Sigmoid colon (tissue), 7 donors: ENCODE measurements around the gene CRISP3. TPM values are rescaled to one million over a fixed set of nuclear protein-coding genes. Genes with fewer than 3 reads are reported as not detected.

Experiments used
- DNase-seq: peaks from one replicate; pipeline ENCODE4 v3.0.0-alpha.2; 2019
- H3K27ac ChIP-seq, 4 donors: fragments of 200-600 bp; sonication (generic); one replicate each; pipeline ENCODE4 v1.5.1; 2016 to 2019; ENCODE audit warnings: mild to moderate bottlenecking in 1 of 4
- H3K27me3 ChIP-seq, 3 donors: fragments of 200-600 bp; sonication (generic); one replicate each; pipeline ENCODE4 v1.5.1; 2019; ENCODE audit warnings: mild to moderate bottlenecking in 1 of 3
- H3K36me3 ChIP-seq, 4 donors: fragments of 200-600 bp; sonication (generic); one replicate each; pipeline ENCODE4 v1.5.1; 2016 to 2019
- H3K4me1 ChIP-seq, 4 donors: fragments of 200-600 bp; sonication (generic); one replicate each; pipeline ENCODE4 v1.5.1; 2017 to 2019
- H3K4me3 ChIP-seq, 4 donors: fragments of 200-600 bp; sonication (generic); one replicate each; pipeline ENCODE4 v1.5.1; 2017 to 2019; ENCODE audit warnings: mild to moderate bottlenecking in 2 of 4, moderate library complexity in 1 of 4
- H3K9me3 ChIP-seq, 4 donors: fragments of 200-600 bp in 3 of 4; sonication (generic) in 3 of 4; one replicate each; pipeline versions ENCODE4 v1.5.1 to v1.6.1; 2013 to 2019
- CTCF ChIP-seq, 4 experiments: fragments of 450-650 bp in 3 of 4; fragments of 200-600 bp in 1 of 4; IDR thresholded peaks; one replicate each; pipeline ENCODE4 v1.5.1; 2016 to 2019; ENCODE audit warnings: antibody characterized with exemption in 4 of 4, mild to moderate bottlenecking in 3 of 4, moderate library complexity in 2 of 4
- EP300 ChIP-seq, 4 donors: sonication (generic); formaldehyde crosslinking; IDR thresholded peaks; one replicate each; pipeline ENCODE4 v1.6.1; 2017; ENCODE audit warnings: antibody characterized with exemption in 4 of 4
- POLR2A ChIP-seq, 2 donors: fragments of 450-650 bp; IDR thresholded peaks; one replicate each; pipeline ENCODE4 v1.6.1; 2016; ENCODE audit warnings: antibody characterized with exemption in 2 of 2, mild to moderate bottlenecking in 2 of 2, moderate library complexity in 2 of 2
- POLR2AphosphoS5 ChIP-seq, 4 donors: sonication (generic); formaldehyde crosslinking; IDR thresholded peaks; one replicate each; pipeline ENCODE4 v1.6.1; 2017; ENCODE audit warnings: antibody characterized with exemption in 4 of 4
- WGBS, 2 donors: extraction: QIAGEN DNeasy Blood & Tissue Kit; methylation state at CpG; one replicate each; pipeline ENCODE4 v1.1.7; 2013; 5-methylcytosine and 5-hydroxymethylcytosine counted together
- intact Hi-C: fragments of 100-400 bp; cut with DNase I; formaldehyde crosslinking; loops from one replicate; pipeline ENCODE4 v1.15.1; 2023
- polyA plus RNA-seq, 3 donors: library from polyadenylated mRNA; stranded (reverse); fragments of 200-250 nt; gene quantifications; one replicate each; pipeline ENCODE4 v1.2.3, GENCODE V29; 2013
- total RNA-seq, 4 donors: library from RNA; depleted of rRNA; stranded (reverse); fragments of >200 nt; gene quantifications; one replicate each; pipeline ENCODE4 v1.1.0, GENCODE V29; 2016
- donor health status: healthy with polysubstance abuse.
- donor health status: Bipolar disorder and iron deficiency.
- donor health status: healthy.

CRISP3 gene
- total and polyA plus RNA-seq, 7 donors, result 0.60 TPM; not detected in 6

- 46 to 47% methylated on average over 26 of the region's 26 CpGs for WGBS, 2 donors
- no peak within 1 kb of the TSS for H3K27ac ChIP-seq
- DNase-seq, result no peak
- intact Hi-C loops, result no loop called here
- no peaks in the 10 kb centered on the region for H3K4me1 ChIP-seq
- H3K36me3 ChIP-seq, result no peaks in the 10 kb centered on the region
- TF ChIP-seq EP300 (IDR thresholded peaks at IDR 0.05) (no peak), CTCF (IDR thresholded peaks at IDR 0.05) (no peak), POLR2A (IDR thresholded peaks at IDR 0.05) (no peak), POLR2AphosphoS5 (IDR thresholded peaks at IDR 0.05) (no peak)
- no peaks in the 10 kb centered on the region for H3K9me3 ChIP-seq
- peak within 1 kb of the TSS in 1 of 4 donors; percentile 12 for H3K4me3 ChIP-seq
- H3K27me3 ChIP-seq, result no peaks in the 10 kb centered on the region
These were observed 30.8 kb downstream of the CRISP3 start, which contains the start of gene CRISP2 for GRCh38 chr6:49713346-49713745. TSS of gene CRISP2 (minus strand) at chr6:49713543. CDS start at chr6:49709196, 4,347 bp downstream.

DNA sequence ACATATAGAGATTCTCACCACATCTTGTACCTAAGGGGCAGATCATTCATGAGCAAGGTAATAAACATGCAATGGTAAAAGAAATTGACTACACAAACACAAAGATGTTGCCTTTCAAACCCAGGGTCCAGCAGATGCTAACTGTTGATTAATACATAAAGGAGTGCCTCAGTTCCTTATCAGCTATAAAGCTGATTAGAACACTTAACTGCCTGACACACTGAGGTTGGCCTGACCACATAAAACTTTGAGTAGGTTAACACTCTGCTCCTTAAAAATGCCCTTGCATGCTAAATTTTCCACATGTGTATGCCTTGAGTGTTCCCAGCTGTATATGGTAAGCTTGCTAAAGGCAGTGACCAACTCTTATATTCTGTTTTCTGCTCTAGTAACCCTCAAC is 45.7 kb downstream of the CRISP3 start:
- peaks cover 0 to 4% (median 0%) of the 10 kb centered on the region in 4 donors for H3K9me3 ChIP-seq
- no peak overlapping the region for H3K4me3 ChIP-seq
- no peak overlapping the region for H3K27ac ChIP-seq
- DNase-seq, result no peak
- no peaks in the 10 kb centered on the region for H3K4me1 ChIP-seq
- no peak for TF ChIP-seq POLR2AphosphoS5 (IDR thresholded peaks at IDR 0.05)
- no peak for TF ChIP-seq CTCF (IDR thresholded peaks at IDR 0.05)
- H3K36me3 ChIP-seq, result no peaks in the 10 kb centered on the region
- intact Hi-C loops, result no loop called here
- H3K27me3 ChIP-seq, result no peaks in the 10 kb centered on the region

DNA sequence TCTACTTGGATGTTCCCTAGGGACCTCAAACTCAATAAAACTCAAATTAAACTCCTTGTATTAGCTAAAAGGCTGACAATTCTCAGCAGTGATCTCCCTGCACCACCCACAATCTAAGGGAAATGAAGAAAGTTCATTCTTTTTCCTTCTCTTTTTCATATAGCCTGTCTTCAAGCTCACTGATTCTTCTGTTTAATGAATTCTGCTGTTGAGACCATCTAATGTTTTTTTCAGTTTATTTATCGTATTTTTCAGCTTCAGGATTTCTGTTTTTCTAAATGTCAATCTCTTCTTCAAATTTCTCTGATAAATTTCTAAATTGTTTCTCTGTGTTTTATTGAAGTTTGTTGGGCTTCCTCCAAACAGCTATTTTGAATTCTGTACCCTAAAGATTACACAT is 50.7 kb downstream of the CRISP3 start:
- 36 to 74% methylated on average over 1 of the region's 1 CpG for WGBS, 2 donors
- Histone ChIP-seq H3K36me3 (no peaks in the 10 kb centered on the region), H3K4me1 (no peaks in the 10 kb centered on the region), H3K4me3 (no peak overlapping the region), H3K9me3 (peaks cover 0 to 4% (median 0%) of the 10 kb centered on the region in 4 donors), H3K27ac (no peak overlapping the region), H3K27me3 (no peaks in the 10 kb centered on the region)
- DNase-seq, result no peak
- intact Hi-C loops, result no loop called here
- TF ChIP-seq POLR2A (IDR thresholded peaks at IDR 0.05) (no peak), CTCF (IDR thresholded peaks at IDR 0.05) (no peak)

GRCh38 chr6:49692534-49692933 is 51.7 kb downstream of the CRISP3 start:
- DNase-seq, result no peak
- H3K4me3 ChIP-seq, result no peak overlapping the region
- H3K9me3 ChIP-seq, result peaks cover 0 to 4% (median 0%) of the 10 kb centered on the region in 4 donors
- WGBS, 2 donors, result 61 to 74% methylated on average over 2 of the region's 2 CpGs
- H3K36me3 ChIP-seq, result no peaks in the 10 kb centered on the region
- intact Hi-C loops, result no loop called here
- TF ChIP-seq POLR2A (IDR thresholded peaks at IDR 0.05) (no peak), POLR2AphosphoS5 (IDR thresholded peaks at IDR 0.05) (no peak), CTCF (IDR thresholded peaks at IDR 0.05) (no peak), EP300 (IDR thresholded peaks at IDR 0.05) (no peak)
- H3K4me1 ChIP-seq, result no peaks in the 10 kb centered on the region
- H3K27ac ChIP-seq, result no peak overlapping the region
- H3K27me3 ChIP-seq, result no peaks in the 10 kb centered on the region

Other genes starting within 250 kb of the CRISP3 start
- gene GLYATL3, start 244.5 kb downstream of the CRISP3 start, total RNA-seq, result not detected
- 1 to 10 TPM in 1 of 3 donors, not detected in 2; 1.8 TPM for gene GLYATL3, start 244.5 kb downstream of the CRISP3 start, polyA plus RNA-seq
- gene C6orf141, start 193.7 kb downstream of the CRISP3 start, total RNA-seq, result 1 to 10 TPM; 1.4 to 6.9 (median 3.8) TPM
- gene C6orf141, start 193.7 kb downstream of the CRISP3 start, polyA plus RNA-seq, result 1 to 10 TPM; 1.8 to 3.9 (median 3.4) TPM
- gene RHAG, start 107.5 kb downstream of the CRISP3 start, total RNA-seq, result 1 to 10 TPM in 1 of 4 donors, under 1 TPM in 2, not detected in 1; 0.81 to 1.4 (median 0.83) TPM
- gene RHAG, start 107.5 kb downstream of the CRISP3 start, polyA plus RNA-seq, result not detected
- not detected for gene CRISP2, start 30.8 kb downstream of the CRISP3 start, total RNA-seq
- gene CRISP2, start 30.8 kb downstream of the CRISP3 start, polyA plus RNA-seq, result not detected
- gene PGK2, start 42.9 kb upstream of the CRISP3 start, total RNA-seq, result not detected
- gene PGK2, start 42.9 kb upstream of the CRISP3 start, polyA plus RNA-seq, result not detected
- gene CRISP1, start 122.1 kb upstream of the CRISP3 start, total RNA-seq, result not detected
- not detected for gene CRISP1, start 122.1 kb upstream of the CRISP3 start, polyA plus RNA-seq
- not detected for gene DEFB114, start 219.8 kb upstream of the CRISP3 start, total RNA-seq
- not detected for gene DEFB114, start 219.8 kb upstream of the CRISP3 start, polyA plus RNA-seq
- gene DEFB113, start 225.2 kb upstream of the CRISP3 start, total RNA-seq, result not detected
- gene DEFB113, start 225.2 kb upstream of the CRISP3 start, polyA plus RNA-seq, result not detected